NCI-H2081 treated with DMSO at 0.1 percent for 48 hours (cell line): ENCODE results near the gene RHOB.
"Not testable (repeated sequence)": the region's sequence is repeated elsewhere in the genome, so short reads cannot be mapped to it uniquely, and the experiment has no call there.

Experiments used
- DNase-seq: peaks from one replicate; lab custom pipeline; 2025; lab: John Stamatoyannopoulos, UW

Gene RHOB

GRCh38 chr2:20454036-20454981 is 7.4 kb downstream of the RHOB start:
- no peak for DNase-seq

GRCh38 chr2:20455076-20455587 is 8.3 kb downstream of the RHOB start:
- no peak for DNase-seq

GRCh38 chr2:20456116-20456571 is 9.3 kb downstream of the RHOB start:
- DNase-seq = no peak

- no peak for DNase-seq
Measured at GRCh38 chr2:20456636-20457426, 10.0 kb downstream of the RHOB start.

- no peak for DNase-seq
Measured at GRCh38 chr2:20457661-20458630, 11.1 kb downstream of the RHOB start.

- not testable (repeated sequence) for DNase-seq
Measured at GRCh38 chr2:20458737-20459484, 12.0 kb downstream of the RHOB start.

- DNase-seq = peak; percentile 74
Measured at GRCh38 chr2:20465716-20466394, 19.0 kb downstream of the RHOB start.

GRCh38 chr2:20467789-20468548 is 21.1 kb downstream of the RHOB start:
- DNase-seq = no peak

- DNase-seq = no peak
Measured at GRCh38 chr2:20468549-20469500, 22.0 kb downstream of the RHOB start.

- no peak for DNase-seq
Measured at GRCh38 chr2:20469595-20469994, 22.7 kb downstream of the RHOB start.

- no peak for DNase-seq
Measured at GRCh38 chr2:20470211-20470610, 23.3 kb downstream of the RHOB start.

GRCh38 chr2:20471148-20471547 is 24.3 kb downstream of the RHOB start:
- DNase-seq = no peak

GRCh38 chr2:20471902-20472559 is 25.2 kb downstream of the RHOB start:
- no peak for DNase-seq

GRCh38 chr2:20472569-20472968 is 25.7 kb downstream of the RHOB start:
- DNase-seq = no peak

GRCh38 chr2:20473128-20473527 is 26.3 kb downstream of the RHOB start:
- DNase-seq = no peak

GRCh38 chr2:20474757-20475566 is 28.1 kb downstream of the RHOB start:
- DNase-seq = no peak

GRCh38 chr2:20475567-20475952 is 28.7 kb downstream of the RHOB start:
- no peak for DNase-seq
